DMS 273 treated with DMSO at 0.1 percent for 48 hours (cell line): ENCODE measurements around the gene SPDYE4.
"Not testable (repeated sequence)": the region's sequence is repeated elsewhere in the genome, so short reads cannot be mapped to it uniquely, and the experiment has no call there.

Experiments used
- DNase-seq: peaks from one replicate; lab custom pipeline; 2025; lab: John Stamatoyannopoulos, UW

SPDYE4 gene, protein sequence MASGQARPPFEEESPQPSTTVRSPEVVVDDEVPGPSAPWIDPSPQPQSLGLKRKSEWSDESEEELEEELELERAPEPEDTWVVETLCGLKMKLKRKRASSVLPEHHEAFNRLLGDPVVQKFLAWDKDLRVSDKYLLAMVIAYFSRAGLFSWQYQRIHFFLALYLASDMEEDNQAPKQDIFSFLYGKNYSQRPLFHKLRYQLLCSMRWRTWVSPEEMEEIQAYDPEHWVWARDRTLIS

DNA sequence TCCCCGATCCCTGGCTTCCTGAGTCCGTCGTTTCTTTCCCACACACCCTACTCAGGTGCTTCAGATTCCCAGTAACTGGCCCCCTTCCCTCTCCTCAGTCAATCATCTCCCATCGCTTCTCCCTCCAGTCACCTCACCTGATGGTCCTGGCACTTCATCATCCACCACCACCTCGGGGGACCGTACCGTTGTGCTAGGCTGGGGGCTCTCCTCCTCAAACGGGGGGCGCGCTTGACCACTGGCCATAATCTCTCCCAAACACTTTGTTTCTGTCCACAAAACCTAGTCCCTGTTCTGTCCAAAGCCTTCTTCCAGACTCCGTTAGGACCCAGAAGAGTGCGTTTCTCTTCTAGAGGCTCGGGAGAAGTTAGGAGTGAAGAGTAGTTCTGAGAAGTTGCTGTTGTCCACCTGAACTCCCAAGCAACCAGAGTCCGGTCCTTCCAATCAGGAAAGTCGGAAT, at the start of gene SPDYE4:
TSS of gene SPDYE4 (minus strand) at position 410 of the 460 bp plus-strand sequence. CDS start at position 246, 164 bp downstream.
- no peak for DNase-seq

DNA sequence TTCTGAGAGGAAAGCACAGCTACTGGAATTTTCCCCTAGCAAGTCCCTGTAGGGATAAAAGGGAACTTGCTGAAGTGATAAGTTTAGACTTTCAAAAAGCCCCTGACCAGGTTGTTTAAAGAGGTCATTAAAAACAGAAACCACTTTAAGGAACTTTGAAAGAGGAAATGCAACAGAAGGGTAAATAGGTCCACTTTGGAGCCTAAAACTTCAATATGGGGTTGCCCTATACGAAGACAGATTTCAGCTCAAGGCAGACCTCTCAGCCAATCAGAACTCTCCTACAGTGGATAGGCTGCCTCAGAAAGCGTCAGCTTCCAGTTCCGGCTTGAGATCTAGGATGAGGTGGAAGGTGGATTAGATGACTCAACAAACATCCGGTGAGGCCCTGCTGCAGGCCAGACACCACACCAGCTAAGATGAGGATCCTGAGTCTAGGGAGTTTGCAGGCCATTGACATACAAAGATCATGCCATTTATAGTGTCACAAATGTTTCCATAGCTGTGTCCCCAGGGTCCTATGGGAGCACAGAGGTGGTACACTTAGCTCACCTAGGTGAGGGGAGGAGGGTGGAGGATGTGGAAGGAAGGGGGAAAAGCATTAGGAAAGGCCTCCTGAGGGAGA, 48.7 kb upstream of the SPDYE4 start:
- DNase-seq = no peak

DNA sequence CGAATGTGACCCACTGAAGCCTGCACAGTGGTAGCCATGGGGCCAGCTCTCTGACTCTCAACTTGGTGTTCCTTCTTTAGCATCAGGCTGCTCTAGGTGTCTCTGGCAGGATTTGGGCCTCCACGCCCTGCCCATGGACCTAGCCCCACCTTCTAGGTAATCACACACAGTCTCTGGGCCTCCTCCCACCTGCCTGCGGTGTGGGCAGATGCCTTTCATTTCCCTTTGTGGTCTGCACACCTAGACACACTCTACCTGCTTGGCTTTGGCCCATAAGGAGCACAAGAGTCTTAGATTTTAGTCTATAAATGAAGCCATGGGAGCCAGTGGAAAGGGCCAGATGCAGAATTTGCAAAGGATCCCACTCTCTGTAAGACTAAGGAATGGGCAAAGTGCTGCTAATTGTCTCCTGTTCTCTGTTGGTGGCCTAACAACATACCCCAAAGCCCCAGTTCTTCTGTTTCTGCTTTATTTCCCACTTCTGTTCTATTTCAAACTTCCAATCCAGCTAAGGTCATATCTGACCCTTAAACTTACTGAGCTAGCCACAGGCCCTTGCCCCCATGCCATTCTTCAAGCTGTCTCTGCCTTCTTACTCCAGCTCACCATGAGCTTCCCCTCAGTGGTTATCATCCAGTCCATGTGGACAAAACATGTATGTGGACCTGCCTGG, 48.0 kb upstream of the SPDYE4 start:
- no peak for DNase-seq

DNA sequence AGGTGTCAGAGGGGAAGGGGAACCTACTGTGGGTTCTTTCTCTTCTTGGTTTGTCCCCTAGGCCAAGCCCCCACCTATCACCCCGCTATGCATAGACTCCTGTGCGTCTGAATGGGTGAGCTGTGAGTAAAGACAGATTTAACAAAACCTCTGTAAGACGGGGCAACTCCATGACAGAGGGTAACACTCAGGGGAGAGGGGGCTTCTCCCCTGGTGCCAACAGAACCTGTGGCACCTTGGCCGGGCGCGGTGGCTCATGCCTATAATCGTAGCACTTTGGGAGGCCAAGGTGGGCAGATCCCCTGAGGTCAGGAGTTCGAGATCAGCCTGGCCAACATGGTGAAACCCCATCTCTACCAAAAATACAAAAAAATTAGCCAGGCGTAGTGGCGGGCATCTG, 47.0 kb upstream of the SPDYE4 start:
- not testable (repeated sequence) for DNase-seq

DNA sequence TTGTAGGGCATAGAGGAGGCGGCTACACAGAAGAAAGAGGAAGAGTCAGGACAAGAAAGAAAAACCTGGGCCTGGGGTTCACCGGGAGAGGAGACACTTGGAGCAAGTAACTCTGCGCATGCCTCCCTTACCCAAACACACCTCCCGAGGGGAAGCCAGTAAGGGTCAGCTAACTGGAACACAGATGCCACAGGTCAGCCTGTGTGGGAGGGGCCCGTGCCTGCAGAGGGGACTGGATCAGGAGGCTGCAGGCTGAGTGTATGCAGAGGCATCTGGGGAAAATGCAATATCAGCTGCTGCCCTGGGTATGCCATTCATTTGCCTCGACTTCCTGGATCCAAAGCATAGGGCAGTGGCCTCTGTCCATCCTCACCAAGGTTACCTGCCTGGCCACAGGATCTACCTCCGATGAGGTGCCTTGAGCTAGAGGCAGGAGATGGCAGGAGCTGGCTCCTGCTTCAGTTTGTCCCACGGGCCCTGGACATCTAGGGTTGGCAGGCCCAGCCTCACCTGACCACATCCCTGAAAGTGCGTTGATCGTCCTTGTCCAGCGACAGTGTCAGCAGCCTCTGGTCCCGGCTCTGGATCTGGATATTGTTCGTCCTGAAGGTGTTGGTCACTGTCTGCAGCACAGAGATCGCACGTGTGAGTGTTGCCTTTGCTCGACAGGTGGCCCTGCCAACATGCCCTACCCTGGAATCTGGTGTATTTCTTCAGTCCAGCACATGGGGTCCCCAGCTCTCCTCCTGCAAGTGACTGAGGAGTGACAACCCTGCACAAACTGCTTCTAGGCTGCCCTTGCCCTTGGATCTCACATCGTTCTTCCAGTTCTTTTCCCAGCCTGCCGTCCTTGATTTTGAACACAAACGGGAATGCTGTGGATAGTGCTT, 45.4 kb upstream of the SPDYE4 start:
- DNase-seq = no peak

DNA sequence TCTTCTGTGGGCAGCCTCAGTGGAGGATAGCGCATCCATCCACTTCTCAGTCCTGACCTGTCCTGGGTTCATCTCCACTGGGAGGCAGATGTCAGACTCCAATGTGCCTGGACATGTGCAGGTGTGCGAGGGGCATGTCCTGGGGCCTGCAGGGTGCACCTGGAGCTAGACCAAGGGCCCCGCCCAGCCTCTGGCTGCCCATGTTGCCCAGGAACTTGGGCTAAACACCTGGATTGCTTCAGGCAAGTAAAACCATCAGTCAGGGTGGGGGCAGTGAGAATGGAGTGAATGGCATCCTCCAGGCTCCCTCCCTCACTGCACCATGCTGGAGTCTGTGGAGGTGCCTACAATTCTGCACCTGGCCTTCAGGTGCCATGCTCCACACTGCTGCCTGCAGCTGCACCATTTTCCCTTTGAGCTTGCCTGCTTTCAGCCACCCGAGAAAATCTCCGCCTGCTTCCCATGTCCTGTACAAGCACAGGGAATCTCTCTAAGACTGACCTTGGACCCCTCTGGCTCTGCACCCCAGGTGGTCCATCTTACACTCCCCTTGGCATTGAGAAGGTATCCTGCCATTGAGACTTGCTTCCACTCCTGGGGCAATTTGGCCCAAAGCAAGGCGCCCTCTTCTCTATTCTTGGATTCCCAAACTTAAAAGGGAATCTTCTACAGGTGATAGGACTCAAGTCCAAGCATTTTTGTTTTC, 42.9 kb upstream of the SPDYE4 start:
- DNase-seq = no peak

DNA sequence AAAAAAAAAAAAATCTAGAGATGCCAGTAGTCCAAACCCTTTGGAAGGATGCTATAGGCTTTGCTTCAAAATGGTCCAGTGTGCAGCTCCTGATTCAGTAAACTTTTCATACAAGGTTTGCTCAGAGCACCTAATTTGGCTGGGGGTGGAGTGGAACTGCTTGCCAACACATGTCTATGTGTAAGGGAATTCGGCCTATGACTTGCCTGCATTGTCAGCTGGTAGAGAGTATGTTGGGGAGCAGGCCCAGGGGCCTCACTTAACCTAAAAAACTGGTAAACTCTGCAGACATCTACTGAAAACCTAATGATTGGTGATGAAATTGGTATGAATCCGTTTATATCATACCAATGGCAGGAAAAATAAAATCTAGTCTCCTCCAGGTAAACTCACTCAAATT, 42.3 kb upstream of the SPDYE4 start:
- DNase-seq = no peak

DNA sequence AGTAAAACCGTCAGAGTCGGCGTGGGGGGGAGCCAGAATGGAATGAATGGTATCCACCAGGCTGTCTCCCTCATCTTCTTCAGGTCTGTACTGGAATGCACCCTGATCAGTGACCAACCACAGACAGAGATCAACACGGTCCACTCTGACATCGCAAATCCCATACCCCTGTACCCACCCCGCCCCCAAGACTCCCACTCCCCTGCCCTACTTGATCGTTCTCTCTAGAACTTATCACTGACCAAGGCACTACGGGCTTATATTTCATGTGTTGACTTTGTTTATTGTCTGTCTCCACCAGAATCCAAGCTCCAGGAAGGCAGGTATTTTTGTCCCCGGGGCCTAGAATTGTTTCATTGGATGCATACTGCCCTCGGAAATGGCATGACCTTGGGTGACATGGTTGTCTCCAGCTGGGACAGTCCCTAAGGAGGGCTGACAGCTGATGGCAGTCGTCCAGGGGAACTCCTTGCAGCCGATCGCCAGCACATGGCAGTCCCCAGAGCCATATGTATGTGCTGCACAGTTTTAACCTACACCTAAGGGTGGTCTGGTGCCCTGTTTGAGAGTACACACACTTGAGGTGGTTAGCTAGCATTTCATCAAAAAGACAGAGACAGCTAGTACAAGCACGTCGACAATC, 41.3 kb upstream of the SPDYE4 start:
- no peak for DNase-seq

DNA sequence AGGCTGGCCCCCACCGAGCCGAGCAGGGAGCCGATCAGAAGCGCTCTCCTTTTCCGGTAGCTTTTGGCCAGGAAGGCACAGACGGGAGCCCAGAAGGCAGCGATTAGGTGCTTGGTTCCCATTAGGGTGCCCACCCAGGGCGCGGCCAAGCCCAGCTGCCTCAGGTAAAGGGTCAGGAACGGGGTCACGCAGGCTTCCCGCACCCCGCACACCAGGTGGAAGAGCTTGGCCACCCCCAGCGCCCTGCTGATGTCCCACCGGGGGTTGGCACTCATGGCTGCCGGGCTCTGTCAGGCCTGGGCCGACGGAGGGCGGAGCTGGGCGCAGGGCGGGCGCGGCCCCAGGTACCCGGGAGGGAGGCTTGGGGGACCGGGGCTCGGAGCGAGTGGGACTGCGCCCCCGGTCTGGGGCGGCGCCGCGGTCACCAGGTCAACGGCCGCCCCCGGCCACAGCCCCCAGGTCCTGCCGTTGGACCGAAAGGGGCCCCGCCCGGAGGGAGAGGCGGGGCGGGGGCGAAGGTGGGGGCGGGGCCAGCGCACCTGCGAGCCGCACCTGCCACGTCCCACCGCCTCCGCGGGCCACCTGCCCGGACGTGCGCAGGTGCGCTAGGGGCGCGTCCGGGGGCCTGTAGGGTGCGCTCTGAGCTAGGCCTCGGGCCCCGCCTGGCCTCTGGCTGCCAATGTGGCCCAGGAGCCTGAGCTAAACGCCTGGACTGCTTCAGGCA, 40.7 kb upstream of the SPDYE4 start, which contains the start of gene MFSD6L:
TSS of gene MFSD6L (minus strand) at position 520 of the 724 bp plus-strand sequence. CDS start at position 275, 245 bp downstream.
- no peak for DNase-seq

DNA sequence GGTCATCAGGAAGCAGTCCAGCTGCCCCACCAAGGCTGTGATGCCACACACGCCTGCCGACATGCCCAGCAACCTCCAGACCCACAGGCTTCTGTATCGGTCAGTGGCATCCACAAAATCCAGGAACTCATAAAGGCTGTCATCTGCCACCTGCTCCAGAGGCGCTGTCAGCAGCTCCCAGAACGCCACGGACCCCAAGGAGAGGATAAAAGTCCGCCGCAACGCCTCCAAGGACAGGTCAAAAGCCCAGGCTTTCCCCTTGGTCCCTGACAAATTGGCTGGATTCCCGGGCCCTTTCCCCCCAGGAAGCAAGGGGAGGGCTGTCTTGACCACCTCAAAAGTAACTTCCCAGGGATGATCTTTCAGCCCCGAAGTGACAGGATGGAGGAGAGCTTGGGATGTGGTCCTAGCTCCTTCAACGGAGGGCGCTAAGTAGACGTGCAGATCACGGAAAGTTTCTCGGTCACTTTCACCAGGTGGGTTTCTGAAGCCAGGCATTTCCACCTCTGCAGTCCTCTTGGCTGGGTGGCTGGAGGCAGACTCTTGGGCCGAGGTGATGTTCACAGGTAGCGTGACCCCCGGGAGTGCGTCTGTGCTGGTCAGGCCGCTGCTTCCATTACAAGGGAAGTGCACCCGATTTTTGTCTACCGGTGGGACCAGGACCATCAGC, 40.0 kb upstream of the SPDYE4 start:
- no peak for DNase-seq

DNA sequence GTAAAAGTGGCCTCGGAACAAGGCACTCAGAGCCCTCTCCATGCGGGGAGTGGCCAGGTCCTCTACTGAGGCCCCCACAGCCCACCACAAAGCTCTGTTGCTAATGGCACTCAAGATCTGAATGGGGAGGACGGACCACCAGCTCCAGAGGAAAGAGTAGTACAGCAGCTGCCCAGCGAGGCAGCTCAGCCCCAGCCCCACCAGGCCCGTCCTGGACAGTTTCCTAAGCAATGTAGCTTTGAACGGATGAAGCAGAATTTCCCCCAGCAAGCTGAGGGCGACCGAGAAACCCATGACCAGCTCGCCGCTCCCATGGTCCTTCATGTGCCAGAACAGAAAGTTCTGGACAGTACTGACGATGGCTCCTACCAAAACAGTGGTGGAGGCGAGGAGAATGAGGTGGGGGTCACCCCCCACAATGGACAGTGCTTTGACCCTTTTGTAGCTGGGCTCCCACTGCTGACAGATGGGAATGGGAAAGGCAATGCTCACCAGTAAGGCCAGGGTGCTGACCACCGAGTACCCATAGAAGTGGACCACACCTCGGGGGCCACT, 39.4 kb upstream of the SPDYE4 start:
- no peak for DNase-seq

DNA sequence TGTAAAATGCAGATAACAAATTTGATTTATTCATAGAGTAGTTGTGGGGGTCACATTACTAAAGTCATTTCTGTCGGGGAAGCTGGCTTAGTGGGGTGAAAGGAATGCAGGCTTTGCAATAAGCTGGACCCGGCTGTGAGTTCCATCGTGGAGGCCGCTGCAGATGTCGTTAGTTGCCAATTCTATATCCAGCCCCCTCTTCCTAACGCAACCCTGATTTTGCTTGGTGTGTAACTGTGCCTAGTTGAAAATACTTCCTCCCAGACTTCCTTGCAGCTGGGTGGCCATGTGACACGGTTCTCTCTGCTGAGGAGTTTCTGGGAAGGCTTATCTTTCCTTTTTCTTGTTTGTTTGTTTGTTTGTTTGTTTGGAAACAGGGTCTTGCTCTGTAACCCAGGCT, 36.3 kb upstream of the SPDYE4 start:
- DNase-seq = no peak

DNA sequence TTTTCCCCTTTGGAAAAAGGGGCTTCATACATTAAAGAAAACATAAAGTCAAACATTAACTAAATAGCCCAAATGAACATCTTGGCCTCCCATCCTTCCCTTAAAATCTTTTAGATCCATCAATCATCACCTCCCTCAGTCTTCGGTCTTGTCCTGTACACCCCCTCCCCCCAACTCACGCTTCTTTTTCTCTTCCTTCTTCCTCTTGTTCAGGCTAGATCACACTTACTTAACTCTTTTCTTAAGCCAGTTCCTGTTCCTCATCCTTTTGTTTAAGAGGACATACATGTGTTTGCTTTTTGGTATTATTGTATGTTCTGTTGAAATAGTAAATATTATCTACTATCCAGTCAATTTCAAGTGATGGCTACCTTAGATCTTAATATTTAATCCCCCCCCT, 35.3 kb upstream of the SPDYE4 start:
- no peak for DNase-seq

DNA sequence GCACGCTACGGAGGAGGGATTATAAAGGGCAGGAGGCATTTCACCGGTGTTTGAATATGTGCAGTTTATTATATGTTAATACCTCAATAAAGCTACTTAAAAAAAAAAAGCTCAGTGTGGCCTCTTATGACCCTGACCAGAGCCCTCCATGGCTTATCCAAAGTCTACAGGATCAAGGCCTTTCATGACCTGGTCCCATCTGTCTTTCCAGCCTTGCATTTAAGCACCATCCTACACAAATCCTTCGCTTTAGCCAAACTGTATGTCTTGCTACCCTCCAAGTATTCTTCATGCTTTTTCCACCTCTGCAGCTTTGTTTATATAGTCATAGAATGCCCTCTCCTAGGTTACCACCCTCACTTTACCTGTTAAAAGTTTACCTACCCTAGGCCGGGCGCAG, 34.3 kb upstream of the SPDYE4 start:
- no peak for DNase-seq

DNA sequence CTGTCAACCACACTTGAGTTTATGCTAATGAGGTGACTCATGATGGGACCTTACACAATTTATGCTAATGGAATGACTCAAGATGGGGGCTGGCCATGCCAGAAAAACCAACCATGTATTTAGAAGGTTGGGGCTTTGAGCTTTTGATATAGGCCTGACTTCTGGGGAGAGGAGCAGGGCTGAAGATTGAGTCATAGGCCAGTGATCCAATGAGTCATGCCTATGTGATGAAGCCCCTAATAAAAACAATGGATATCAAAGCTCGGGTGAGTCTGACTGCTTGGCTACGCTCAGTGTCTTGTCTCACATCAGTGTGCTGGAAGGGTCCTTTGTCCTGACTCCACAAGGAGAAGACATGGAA, 33.5 kb upstream of the SPDYE4 start:
- no peak for DNase-seq

DNA sequence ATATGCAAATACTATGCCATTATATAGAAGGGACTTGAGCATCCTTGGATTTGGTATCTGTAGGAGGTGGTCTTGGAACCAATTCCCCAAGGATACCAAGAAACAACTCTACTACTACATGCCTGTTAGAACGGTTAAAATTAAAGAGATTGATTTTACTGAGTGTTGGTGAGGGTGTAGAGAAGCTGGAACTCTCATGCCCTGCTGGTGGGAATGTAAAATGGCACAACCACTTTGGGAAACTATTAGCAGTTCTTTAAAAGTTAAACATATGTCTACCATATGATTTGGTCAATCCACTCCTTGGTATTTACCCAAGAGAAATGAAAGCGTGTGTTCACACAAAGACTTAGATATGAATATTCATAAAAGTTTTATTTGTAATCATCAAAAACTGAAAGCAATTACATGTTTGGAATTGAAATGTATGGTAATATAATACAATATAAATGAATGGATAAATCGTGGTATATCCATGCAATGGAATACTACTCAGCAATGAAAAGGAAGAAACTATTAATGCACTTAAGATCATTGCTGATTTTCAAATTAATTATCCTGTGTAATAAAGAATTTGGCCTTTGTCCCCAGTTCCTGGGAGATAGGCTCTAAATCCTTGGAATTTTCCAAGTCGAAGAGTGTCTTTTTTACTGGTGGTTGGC, 33.0 kb upstream of the SPDYE4 start:
- DNase-seq = no peak

DNA sequence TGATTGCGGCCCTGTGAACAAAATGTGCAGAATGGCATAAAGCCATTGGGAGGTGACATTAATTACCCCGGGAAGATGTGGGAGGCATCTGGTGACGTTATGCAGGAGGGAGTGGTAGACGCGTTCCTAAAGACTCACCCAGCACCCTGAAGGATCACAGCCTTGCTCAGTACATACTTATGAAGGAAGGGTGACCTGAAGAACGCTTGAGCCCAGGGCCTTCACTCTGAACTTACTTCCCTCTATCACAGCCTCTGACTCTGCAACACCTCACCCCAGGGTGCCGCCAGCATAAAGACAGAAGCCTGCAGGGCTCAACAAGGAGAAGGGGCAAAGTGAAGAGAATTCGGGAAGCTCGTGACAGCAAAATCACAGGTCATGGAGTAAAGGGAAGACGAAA, 31.4 kb upstream of the SPDYE4 start:
- DNase-seq = no peak

DNA sequence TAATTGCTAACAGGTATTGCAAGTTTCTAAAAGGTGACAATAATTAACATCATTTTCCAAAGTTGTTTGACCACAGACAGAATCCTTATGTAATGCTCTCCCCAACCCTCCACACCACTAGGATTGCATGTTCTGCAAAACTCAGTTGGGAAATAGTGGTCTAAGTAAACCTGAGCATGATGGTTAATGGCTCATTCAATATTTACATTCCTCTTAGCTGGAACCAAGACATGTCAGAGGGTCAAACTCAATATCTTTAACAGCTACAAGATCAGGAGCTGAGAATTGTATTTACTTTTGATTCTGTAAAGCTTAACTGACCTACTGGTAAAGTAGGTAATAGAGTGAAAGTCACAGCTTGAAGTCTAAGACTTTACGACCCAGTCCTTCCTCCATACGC, 30.7 kb upstream of the SPDYE4 start:
- no peak for DNase-seq
